ENCODE results near the gene TRIM41.
A peak's percentile ranks its signal among the peaks of the same experiment; 100 is the strongest.

Gene TRIM41

DNA sequence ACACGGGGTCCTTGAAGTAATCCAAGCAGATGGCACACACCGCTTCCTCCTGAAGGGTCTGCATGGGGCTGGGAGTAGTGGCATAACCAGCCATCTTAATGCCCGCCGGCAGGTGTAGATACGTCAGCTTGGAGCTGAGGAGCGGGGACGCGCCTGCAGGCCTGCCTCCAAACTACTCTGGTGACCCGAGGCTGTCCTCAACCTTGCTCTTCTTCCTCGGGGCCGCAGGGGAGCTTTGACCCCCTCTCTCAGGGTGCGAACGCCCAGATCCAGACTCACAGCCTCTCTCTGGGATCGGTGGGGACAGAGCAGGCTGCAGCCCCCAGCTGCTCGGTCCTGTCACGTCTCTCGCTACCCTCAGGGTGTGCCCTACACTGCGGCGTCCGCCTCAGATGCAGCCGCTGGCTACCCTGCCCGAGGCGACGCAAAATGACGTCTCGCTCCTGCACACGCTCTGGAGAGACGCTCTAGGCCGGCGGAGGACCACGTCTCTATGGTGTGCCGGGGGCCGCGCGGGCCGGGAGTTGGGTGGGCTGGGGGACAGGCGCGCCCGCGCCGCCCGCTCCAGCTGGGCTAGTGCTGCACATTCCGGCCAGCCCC, 37.7 kb downstream of the TRIM41 start, which contains the start of gene TRIM52:
TSS of gene TRIM52 (minus strand) at position 424 of the 600 bp plus-strand sequence. CDS start at position 94, 330 bp downstream.
- H3K27me3 ChIP-seq (ENCODE audit: insufficient read depth, poor library complexity, severe bottlenecking): no peaks in the 10 kb centered on the region
- DNase-seq (ENCODE audit: low read depth in 1 of 2, low spot score in 1 of 2): peak; percentile 89 to 93
- peak within 1 kb of the TSS; percentile 99 for H3K27ac ChIP-seq (replicated peaks)
- peak within 1 kb of the TSS; percentile 79 for H3K4me3 ChIP-seq (replicated peaks; ENCODE audit: insufficient read depth, low read length)
- TF ChIP-seq POLR2AphosphoS5 (IDR thresholded peaks at IDR 0.05; ENCODE audit: low read depth) (peak; percentile 93), CTCF (IDR thresholded peaks at IDR 0.05; ENCODE audit: insufficient read depth, low read length) (no peak)
- TF ChIP-seq, protein P1, sequence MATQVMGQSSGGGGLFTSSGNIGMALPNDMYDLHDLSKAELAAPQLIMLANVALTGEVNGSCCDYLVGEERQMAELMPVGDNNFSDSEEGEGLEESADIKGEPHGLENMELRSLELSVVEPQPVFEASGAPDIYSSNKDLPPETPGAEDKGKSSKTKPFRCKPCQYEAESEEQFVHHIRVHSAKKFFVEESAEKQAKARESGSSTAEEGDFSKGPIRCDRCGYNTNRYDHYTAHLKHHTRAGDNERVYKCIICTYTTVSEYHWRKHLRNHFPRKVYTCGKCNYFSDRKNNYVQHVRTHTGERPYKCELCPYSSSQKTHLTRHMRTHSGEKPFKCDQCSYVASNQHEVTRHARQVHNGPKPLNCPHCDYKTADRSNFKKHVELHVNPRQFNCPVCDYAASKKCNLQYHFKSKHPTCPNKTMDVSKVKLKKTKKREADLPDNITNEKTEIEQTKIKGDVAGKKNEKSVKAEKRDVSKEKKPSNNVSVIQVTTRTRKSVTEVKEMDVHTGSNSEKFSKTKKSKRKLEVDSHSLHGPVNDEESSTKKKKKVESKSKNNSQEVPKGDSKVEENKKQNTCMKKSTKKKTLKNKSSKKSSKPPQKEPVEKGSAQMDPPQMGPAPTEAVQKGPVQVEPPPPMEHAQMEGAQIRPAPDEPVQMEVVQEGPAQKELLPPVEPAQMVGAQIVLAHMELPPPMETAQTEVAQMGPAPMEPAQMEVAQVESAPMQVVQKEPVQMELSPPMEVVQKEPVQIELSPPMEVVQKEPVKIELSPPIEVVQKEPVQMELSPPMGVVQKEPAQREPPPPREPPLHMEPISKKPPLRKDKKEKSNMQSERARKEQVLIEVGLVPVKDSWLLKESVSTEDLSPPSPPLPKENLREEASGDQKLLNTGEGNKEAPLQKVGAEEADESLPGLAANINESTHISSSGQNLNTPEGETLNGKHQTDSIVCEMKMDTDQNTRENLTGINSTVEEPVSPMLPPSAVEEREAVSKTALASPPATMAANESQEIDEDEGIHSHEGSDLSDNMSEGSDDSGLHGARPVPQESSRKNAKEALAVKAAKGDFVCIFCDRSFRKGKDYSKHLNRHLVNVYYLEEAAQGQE (IDR thresholded peaks at IDR 0.05; ENCODE audit: insufficient replicate concordance, low read depth): peak; percentile 61

- no peaks in the 10 kb centered on the region for H3K27me3 ChIP-seq (ENCODE audit: insufficient read depth, poor library complexity, severe bottlenecking)
- peak; percentile 74 to 87 for DNase-seq (ENCODE audit: low read depth in 1 of 2, low spot score in 1 of 2)
- no peak for TF ChIP-seq CTCF (IDR thresholded peaks at IDR 0.05; ENCODE audit: insufficient read depth, low read length)
- TF ChIP-seq, protein P1 (IDR thresholded peaks at IDR 0.05; ENCODE audit: insufficient replicate concordance, low read depth): peak; percentile 52
- TF ChIP-seq GABPA (IDR thresholded peaks at IDR 0.05; ENCODE audit: low read depth): peak; percentile 8; the same call in 1 of the 2 replicates
- TF ChIP-seq POLR2AphosphoS5 (IDR thresholded peaks at IDR 0.05; ENCODE audit: low read depth): peak; percentile 88
- TF ChIP-seq SPI1 (IDR thresholded peaks at IDR 0.05; ENCODE audit: borderline replicate concordance, low read depth): peak; percentile 79
- peak overlapping the region; percentile 79 for H3K4me3 ChIP-seq (replicated peaks; ENCODE audit: insufficient read depth, low read length)
- H3K27ac ChIP-seq (replicated peaks): peak overlapping the region; percentile 99
Observed at GRCh38 chr5:181261320-181262049, 38.4 kb downstream of the TRIM41 start.

GRCh38 chr5:181263633-181264032, 40.6 kb downstream of the TRIM41 start:
- H3K27ac ChIP-seq (replicated peaks): no peak overlapping the region
- no peak for DNase-seq (ENCODE audit: low read depth in 1 of 2, low spot score in 1 of 2)
- no peaks in the 10 kb centered on the region for H3K27me3 ChIP-seq (ENCODE audit: insufficient read depth, poor library complexity, severe bottlenecking)
- no peak for TF ChIP-seq POLR2AphosphoS5 (IDR thresholded peaks at IDR 0.05; ENCODE audit: low read depth)
- no peak for TF ChIP-seq CTCF (IDR thresholded peaks at IDR 0.05; ENCODE audit: insufficient read depth, low read length)
- no peak for TF ChIP-seq SPI1 (IDR thresholded peaks at IDR 0.05; ENCODE audit: borderline replicate concordance, low read depth)
- TF ChIP-seq, protein P1 (IDR thresholded peaks at IDR 0.05; ENCODE audit: insufficient replicate concordance, low read depth): no peak
- no peak for TF ChIP-seq GABPA (IDR thresholded peaks at IDR 0.05; ENCODE audit: low read depth)
- H3K4me3 ChIP-seq (replicated peaks; ENCODE audit: insufficient read depth, low read length): no peak overlapping the region
